ENCODE data around the gene OPA3. TPM values are rescaled to one million over a fixed set of nuclear protein-coding genes. Genes with fewer than 3 reads are reported as not detected.

The OPA3 gene
- total and polyA plus RNA-seq, 9 donors: 2.0 to 16.6 (median 9.2) TPM

- DNase-seq: no peak
- no peak overlapping the region for H3K27ac ChIP-seq
- H3K9me3 ChIP-seq: no peaks in the 10 kb centered on the region
- intact Hi-C loops (cut with DNase I): no loop called here
- H3K4me3 ChIP-seq: no peak overlapping the region
- H3K4me1 ChIP-seq (ENCODE audit: insufficient read depth): no peaks in the 10 kb centered on the region
- H3K27me3 ChIP-seq: no peaks in the 10 kb centered on the region
- WGBS, 3 donors: 80 to 94% (median 87%) methylated on average over 3 to 5 of the region's 5 CpGs
- no peaks in the 10 kb centered on the region for H3K36me3 ChIP-seq
- TF ChIP-seq CTCF (IDR thresholded peaks at IDR 0.05) (no peak), EP300 (IDR thresholded peaks at IDR 0.05) (no peak), POLR2A (IDR thresholded peaks at IDR 0.05) (no peak)
Measured at GRCh38 chr19:45556835-45557234, 27.8 kb downstream of the OPA3 start.

GRCh38 chr19:45554481-45554880 lies 30.1 kb downstream of the OPA3 start:
- intact Hi-C loops (cut with DNase I): no loop called here
- TF ChIP-seq EP300 (IDR thresholded peaks at IDR 0.05) (no peak), CTCF (IDR thresholded peaks at IDR 0.05) (no peak), POLR2A (IDR thresholded peaks at IDR 0.05) (no peak)

GRCh38 chr19:45553464-45553863 lies 31.1 kb downstream of the OPA3 start:
- H3K36me3 ChIP-seq: no peaks in the 10 kb centered on the region
- no peaks in the 10 kb centered on the region for H3K27me3 ChIP-seq
- no peak for TF ChIP-seq POLR2A (IDR thresholded peaks at IDR 0.05)
- no peaks in the 10 kb centered on the region for H3K4me1 ChIP-seq (ENCODE audit: insufficient read depth)
- no peaks in the 10 kb centered on the region for H3K9me3 ChIP-seq
- H3K27ac ChIP-seq: no peak overlapping the region
- no peak for DNase-seq
- 71 to 76% (median 75%) methylated on average over 34 of the region's 34 CpGs for WGBS, 3 donors
- intact Hi-C loops (cut with DNase I): no loop called here
- no peak overlapping the region for H3K4me3 ChIP-seq

More at GRCh38 chr19:45554481-45554880, 30.1 kb downstream of the OPA3 start:
- Histone ChIP-seq H3K27me3 (no peaks in the 10 kb centered on the region), H3K9me3 (no peaks in the 10 kb centered on the region), H3K4me1 (ENCODE audit: insufficient read depth) (no peaks in the 10 kb centered on the region), H3K4me3 (no peak overlapping the region), H3K27ac (no peak overlapping the region), H3K36me3 (no peaks in the 10 kb centered on the region)
- no peak for DNase-seq
- 73 to 79% (median 79%) methylated on average over 1 of the region's 1 CpG for WGBS, 3 donors

GRCh38 chr19:45547965-45548609 lies 36.5 kb downstream of the OPA3 start:
- Histone ChIP-seq H3K27ac (no peak overlapping the region), H3K4me1 (ENCODE audit: insufficient read depth) (no peaks in the 10 kb centered on the region), H3K9me3 (no peaks in the 10 kb centered on the region), H3K4me3 (no peak overlapping the region), H3K27me3 (no peaks in the 10 kb centered on the region), H3K36me3 (no peaks in the 10 kb centered on the region)
- intact Hi-C loops (cut with DNase I): no loop called here
- 89 to 90% (median 89%) methylated on average over 9 of the region's 9 CpGs for WGBS, 3 donors
- TF ChIP-seq POLR2A (IDR thresholded peaks at IDR 0.05): no peak
- no peak for TF ChIP-seq CTCF (IDR thresholded peaks at IDR 0.05)
- no peak for TF ChIP-seq EP300 (IDR thresholded peaks at IDR 0.05)
- no peak for DNase-seq

GRCh38 chr19:45547211-45547770 lies 37.3 kb downstream of the OPA3 start:
- no peaks in the 10 kb centered on the region for H3K36me3 ChIP-seq
- 67 to 79% (median 71%) methylated on average over 10 of the region's 10 CpGs for WGBS, 3 donors
- no peak overlapping the region for H3K4me3 ChIP-seq
- no peaks in the 10 kb centered on the region for H3K27me3 ChIP-seq
- TF ChIP-seq POLR2A (IDR thresholded peaks at IDR 0.05) (no peak), EP300 (IDR thresholded peaks at IDR 0.05) (no peak), CTCF (IDR thresholded peaks at IDR 0.05) (no peak)
- H3K9me3 ChIP-seq: no peaks in the 10 kb centered on the region
- no peaks in the 10 kb centered on the region for H3K4me1 ChIP-seq (ENCODE audit: insufficient read depth)
- no peak overlapping the region for H3K27ac ChIP-seq
- intact Hi-C loops (cut with DNase I): no loop called here
- DNase-seq: no peak

All from ovary (tissue), 9 donors.